ENCODE measurements around the gene TWIST2. TPM values are rescaled to one million over a fixed set of nuclear protein-coding genes. Genes with fewer than 3 reads are reported as not detected.

TWIST2 gene
- total and polyA plus RNA-seq, 9 of the 15 experiments (the other 6 are each of a cell fraction or from before 2014, with no cell fraction given): not detected

DNA sequence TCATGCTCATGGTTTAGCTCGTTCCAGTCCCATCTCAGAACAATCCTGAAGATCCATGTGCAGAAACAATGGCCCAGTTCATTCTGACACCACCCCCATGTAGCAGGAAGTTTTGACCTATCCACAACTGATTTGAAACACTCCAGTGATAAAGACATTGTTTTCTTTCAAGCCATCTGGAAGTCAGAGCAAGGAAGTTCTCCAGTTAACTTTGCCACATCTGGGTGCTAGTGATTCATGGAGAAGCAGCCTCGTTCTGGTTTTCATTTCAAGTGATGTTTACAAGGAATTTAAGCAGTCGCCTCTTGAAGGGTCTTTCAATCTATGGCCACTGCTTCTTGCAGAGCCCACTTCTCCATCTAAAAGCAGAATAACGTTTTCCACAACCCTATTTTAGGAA lies 36.6 kb upstream of the TWIST2 start:
- no peaks in the 10 kb centered on the region for H3K9me3 ChIP-seq (replicated peaks; ENCODE audit: control insufficient read depth, insufficient read depth, low read depth, low read length)
- no peaks in the 10 kb centered on the region for H3K79me2 ChIP-seq (ENCODE audit: control insufficient read depth, insufficient read depth, low read length)
- peaks cover 0 to 5% of the 10 kb centered on the region in 2 experiments; a peak in 2 of 5 replicates for H3K27me3 ChIP-seq (ENCODE audit: control insufficient read depth in 2 of 2, insufficient read depth in 2 of 2, low read length in 2 of 2)
- no peak overlapping the region for H3K27ac ChIP-seq (ENCODE audit: extremely low read depth, low read depth, low read length)
- no TSS peak for BruUV-seq (replicated peaks)
- ATAC-seq (no peak), DNase-seq (ENCODE audit: extremely low read depth in 1 of 4, low spot score in 3 of 4) (no peak), FAIRE-seq (no peak)
- no peaks in the 10 kb centered on the region for H4K20me1 ChIP-seq (replicated peaks; ENCODE audit: control insufficient read depth, insufficient read depth, low read length)
- H3K9me1 ChIP-seq (ENCODE audit: control insufficient read depth, insufficient read depth, low read length): no peaks in the 10 kb centered on the region
- ChIA-PET CTCF (ENCODE audit: low intra/inter-chr PET ratio) (no interaction called here), POLR2A (no interaction called here)
- intact Hi-C loops (cut with micrococcal nuclease) (no loop called here), in situ Hi-C loops (cut with MboI) (no loop called here)
- H3K4me2 ChIP-seq (ENCODE audit: insufficient read depth, low read length): no peak overlapping the region
- no peaks in the 10 kb centered on the region for H3K36me3 ChIP-seq (ENCODE audit: control insufficient read depth, insufficient read depth, low read length)
- no peaks in the 10 kb centered on the region for H3K4me1 ChIP-seq (replicated peaks in 1 of 2; ENCODE audit: control insufficient read depth in 2 of 2, insufficient read depth in 2 of 2, low read length in 2 of 2)
- H2AFZ ChIP-seq (ENCODE audit: low read depth, low read length): no peak overlapping the region
- 0% methylated on average over 3 of the region's 4 CpGs for WGBS (ENCODE audit: insufficient coverage, low coverage, missing lambda C conversion rate)
- H3K4me3 ChIP-seq: no peak overlapping the region
- no peak overlapping the region for H3K9ac ChIP-seq (ENCODE audit: insufficient read depth in 1 of 2, low read depth in 2 of 2, low read length in 2 of 2)
- TF ChIP-seq, protein P1, sequence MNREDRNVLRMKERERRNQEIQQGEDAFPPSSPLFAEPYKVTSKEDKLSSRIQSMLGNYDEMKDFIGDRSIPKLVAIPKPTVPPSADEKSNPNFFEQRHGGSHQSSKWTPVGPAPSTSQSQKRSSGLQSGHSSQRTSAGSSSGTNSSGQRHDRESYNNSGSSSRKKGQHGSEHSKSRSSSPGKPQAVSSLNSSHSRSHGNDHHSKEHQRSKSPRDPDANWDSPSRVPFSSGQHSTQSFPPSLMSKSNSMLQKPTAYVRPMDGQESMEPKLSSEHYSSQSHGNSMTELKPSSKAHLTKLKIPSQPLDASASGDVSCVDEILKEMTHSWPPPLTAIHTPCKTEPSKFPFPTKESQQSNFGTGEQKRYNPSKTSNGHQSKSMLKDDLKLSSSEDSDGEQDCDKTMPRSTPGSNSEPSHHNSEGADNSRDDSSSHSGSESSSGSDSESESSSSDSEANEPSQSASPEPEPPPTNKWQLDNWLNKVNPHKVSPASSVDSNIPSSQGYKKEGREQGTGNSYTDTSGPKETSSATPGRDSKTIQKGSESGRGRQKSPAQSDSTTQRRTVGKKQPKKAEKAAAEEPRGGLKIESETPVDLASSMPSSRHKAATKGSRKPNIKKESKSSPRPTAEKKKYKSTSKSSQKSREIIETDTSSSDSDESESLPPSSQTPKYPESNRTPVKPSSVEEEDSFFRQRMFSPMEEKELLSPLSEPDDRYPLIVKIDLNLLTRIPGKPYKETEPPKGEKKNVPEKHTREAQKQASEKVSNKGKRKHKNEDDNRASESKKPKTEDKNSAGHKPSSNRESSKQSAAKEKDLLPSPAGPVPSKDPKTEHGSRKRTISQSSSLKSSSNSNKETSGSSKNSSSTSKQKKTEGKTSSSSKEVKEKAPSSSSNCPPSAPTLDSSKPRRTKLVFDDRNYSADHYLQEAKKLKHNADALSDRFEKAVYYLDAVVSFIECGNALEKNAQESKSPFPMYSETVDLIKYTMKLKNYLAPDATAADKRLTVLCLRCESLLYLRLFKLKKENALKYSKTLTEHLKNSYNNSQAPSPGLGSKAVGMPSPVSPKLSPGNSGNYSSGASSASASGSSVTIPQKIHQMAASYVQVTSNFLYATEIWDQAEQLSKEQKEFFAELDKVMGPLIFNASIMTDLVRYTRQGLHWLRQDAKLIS (CRISPR knock-in tag; IDR thresholded peaks at IDR 0.05): no peak
- TF ChIP-seq ZNF253 (CRISPR knock-in tag; conservative IDR thresholded peaks at IDR 0.05): no peak
- TF ChIP-seq ETV5 (CRISPR knock-in tag; IDR thresholded peaks at IDR 0.05; ENCODE audit: low read depth): no peak
- TF ChIP-seq FOXP1 (CRISPR knock-in tag; IDR thresholded peaks at IDR 0.05): no peak
- TF ChIP-seq DDX20 (tag; IDR thresholded peaks at IDR 0.05; ENCODE audit: low read depth): no peak
- TF ChIP-seq ZNF780A (CRISPR knock-in tag; IDR thresholded peaks at IDR 0.05): no peak
- TF ChIP-seq, protein P2, sequence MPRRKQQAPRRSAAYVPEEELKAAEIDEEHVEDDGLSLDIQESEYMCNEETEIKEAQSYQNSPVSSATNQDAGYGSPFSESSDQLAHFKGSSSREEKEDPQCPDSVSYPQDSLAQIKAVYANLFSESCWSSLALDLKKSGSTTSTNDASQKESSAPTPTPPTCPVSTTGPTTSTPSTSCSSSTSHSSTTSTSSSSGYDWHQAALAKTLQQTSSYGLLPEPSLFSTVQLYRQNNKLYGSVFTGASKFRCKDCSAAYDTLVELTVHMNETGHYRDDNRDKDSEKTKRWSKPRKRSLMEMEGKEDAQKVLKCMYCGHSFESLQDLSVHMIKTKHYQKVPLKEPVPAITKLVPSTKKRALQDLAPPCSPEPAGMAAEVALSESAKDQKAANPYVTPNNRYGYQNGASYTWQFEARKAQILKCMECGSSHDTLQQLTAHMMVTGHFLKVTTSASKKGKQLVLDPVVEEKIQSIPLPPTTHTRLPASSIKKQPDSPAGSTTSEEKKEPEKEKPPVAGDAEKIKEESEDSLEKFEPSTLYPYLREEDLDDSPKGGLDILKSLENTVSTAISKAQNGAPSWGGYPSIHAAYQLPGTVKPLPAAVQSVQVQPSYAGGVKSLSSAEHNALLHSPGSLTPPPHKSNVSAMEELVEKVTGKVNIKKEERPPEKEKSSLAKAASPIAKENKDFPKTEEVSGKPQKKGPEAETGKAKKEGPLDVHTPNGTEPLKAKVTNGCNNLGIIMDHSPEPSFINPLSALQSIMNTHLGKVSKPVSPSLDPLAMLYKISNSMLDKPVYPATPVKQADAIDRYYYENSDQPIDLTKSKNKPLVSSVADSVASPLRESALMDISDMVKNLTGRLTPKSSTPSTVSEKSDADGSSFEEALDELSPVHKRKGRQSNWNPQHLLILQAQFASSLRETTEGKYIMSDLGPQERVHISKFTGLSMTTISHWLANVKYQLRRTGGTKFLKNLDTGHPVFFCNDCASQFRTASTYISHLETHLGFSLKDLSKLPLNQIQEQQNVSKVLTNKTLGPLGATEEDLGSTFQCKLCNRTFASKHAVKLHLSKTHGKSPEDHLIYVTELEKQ (CRISPR knock-in tag; IDR thresholded peaks at IDR 0.05): no peak

All from K562 (cell line).